ENCODE results near the gene BCAP31.

BCAP31 gene

GRCh38 chrX:153671589-153672530, 52.3 kb downstream of the BCAP31 start:
- no peak for DNase-seq (ENCODE audit: low read depth)
- no peak overlapping the region for H3K4me3 ChIP-seq (ENCODE audit: low read depth, low read length)
- TF ChIP-seq POLR2A (IDR thresholded peaks at IDR 0.05; ENCODE audit: extremely low read depth, insufficient read length) (no peak), MYC (IDR thresholded peaks at IDR 0.05; ENCODE audit: low read depth, low read length) (no peak)
- TF ChIP-seq, protein P1, sequence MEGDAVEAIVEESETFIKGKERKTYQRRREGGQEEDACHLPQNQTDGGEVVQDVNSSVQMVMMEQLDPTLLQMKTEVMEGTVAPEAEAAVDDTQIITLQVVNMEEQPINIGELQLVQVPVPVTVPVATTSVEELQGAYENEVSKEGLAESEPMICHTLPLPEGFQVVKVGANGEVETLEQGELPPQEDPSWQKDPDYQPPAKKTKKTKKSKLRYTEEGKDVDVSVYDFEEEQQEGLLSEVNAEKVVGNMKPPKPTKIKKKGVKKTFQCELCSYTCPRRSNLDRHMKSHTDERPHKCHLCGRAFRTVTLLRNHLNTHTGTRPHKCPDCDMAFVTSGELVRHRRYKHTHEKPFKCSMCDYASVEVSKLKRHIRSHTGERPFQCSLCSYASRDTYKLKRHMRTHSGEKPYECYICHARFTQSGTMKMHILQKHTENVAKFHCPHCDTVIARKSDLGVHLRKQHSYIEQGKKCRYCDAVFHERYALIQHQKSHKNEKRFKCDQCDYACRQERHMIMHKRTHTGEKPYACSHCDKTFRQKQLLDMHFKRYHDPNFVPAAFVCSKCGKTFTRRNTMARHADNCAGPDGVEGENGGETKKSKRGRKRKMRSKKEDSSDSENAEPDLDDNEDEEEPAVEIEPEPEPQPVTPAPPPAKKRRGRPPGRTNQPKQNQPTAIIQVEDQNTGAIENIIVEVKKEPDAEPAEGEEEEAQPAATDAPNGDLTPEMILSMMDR (IDR thresholded peaks at IDR 0.05; ENCODE audit: low read depth, low read length): no peak
- TF ChIP-seq, protein P2, sequence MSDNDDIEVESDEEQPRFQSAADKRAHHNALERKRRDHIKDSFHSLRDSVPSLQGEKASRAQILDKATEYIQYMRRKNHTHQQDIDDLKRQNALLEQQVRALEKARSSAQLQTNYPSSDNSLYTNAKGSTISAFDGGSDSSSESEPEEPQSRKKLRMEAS (IDR thresholded peaks at IDR 0.05; ENCODE audit: low read depth, low read length): no peak

GRCh38 chrX:153670748-153671588, 53.2 kb downstream of the BCAP31 start:
- no peak for DNase-seq (ENCODE audit: low read depth)
- TF ChIP-seq POLR2A (IDR thresholded peaks at IDR 0.05; ENCODE audit: extremely low read depth, insufficient read length): no peak
- TF ChIP-seq MYC (IDR thresholded peaks at IDR 0.05; ENCODE audit: low read depth, low read length): no peak
- TF ChIP-seq, protein P2 (IDR thresholded peaks at IDR 0.05; ENCODE audit: low read depth, low read length): no peak
- TF ChIP-seq, protein P1 (IDR thresholded peaks at IDR 0.05; ENCODE audit: low read depth, low read length): no peak
- H3K4me3 ChIP-seq (ENCODE audit: low read depth, low read length): no peak overlapping the region

DNA sequence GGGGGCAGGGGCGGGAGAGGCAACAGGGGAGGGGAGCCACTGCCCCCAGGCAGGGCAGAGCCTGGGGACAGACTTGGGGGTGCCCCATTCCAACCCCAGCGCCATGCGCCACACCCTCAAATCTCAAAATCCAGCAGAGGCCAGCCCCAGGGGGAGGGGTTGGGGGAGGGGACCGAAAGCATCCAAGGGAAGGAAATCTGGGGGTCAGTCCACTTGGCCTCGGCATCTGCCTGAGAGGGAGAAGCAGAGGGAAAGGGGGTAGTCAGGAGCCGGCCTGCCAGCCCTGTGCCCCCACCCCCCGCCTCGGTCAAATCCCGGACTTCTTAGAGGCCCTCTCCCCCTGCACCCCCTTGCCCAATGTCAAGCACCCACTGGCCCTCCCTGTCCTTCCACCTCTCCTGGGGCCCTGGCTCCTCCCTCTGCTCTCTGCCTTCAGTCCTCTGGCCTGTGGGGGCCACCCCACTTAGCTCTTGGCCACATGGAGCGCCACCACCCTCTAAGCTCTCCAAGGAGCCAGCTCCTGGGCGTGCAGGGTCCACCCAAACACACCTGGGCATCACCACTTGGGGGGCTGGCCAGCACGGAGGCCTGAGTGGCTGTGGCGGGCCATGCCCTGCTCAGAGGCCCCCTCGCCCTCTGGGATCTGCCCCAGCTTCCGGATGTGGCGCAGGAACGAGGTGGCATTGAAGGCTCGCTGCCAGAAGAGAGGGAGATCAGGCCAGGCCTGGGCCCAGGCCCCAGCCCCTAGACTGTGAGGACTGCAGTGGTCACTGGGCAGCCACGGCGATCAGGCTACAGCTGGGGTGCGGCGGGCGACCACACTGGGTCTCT, 54.1 kb downstream of the BCAP31 start:
- no peak for DNase-seq (ENCODE audit: low read depth)
- H3K4me3 ChIP-seq (ENCODE audit: low read depth, low read length): no peak overlapping the region
- TF ChIP-seq, protein P2 (IDR thresholded peaks at IDR 0.05; ENCODE audit: low read depth, low read length): no peak
- TF ChIP-seq POLR2A (IDR thresholded peaks at IDR 0.05; ENCODE audit: extremely low read depth, insufficient read length) (no peak), MYC (IDR thresholded peaks at IDR 0.05; ENCODE audit: low read depth, low read length) (no peak)
- TF ChIP-seq, protein P1 (IDR thresholded peaks at IDR 0.05; ENCODE audit: low read depth, low read length): no peak

GRCh38 chrX:153669174-153669890, 54.9 kb downstream of the BCAP31 start:
- TF ChIP-seq, protein P2 (IDR thresholded peaks at IDR 0.05; ENCODE audit: low read depth, low read length): no peak
- TF ChIP-seq POLR2A (IDR thresholded peaks at IDR 0.05; ENCODE audit: extremely low read depth, insufficient read length) (no peak), MYC (IDR thresholded peaks at IDR 0.05; ENCODE audit: low read depth, low read length) (no peak)
- TF ChIP-seq, protein P1 (IDR thresholded peaks at IDR 0.05; ENCODE audit: low read depth, low read length): peak; percentile 74
- no peak overlapping the region for H3K4me3 ChIP-seq (ENCODE audit: low read depth, low read length)
- peak; percentile 58 for DNase-seq (ENCODE audit: low read depth)
